ENCODE measurements around the gene BMPER.

The BMPER gene

GRCh38 chr7:33933611-33934281 lies 28.4 kb downstream of the BMPER start:
- TF ChIP-seq CSRNP3 (CRISPR knock-in tag; IDR thresholded peaks at IDR 0.05) = no peak
- no peak for TF ChIP-seq PPARA (CRISPR knock-in tag; IDR thresholded peaks at IDR 0.05; ENCODE audit: borderline replicate concordance)
- no peak for TF ChIP-seq ESRRG (CRISPR knock-in tag; IDR thresholded peaks at IDR 0.05)
- no peak for TF ChIP-seq TSHZ2 (CRISPR knock-in tag; IDR thresholded peaks at IDR 0.05)
- peak; percentile 68 for ATAC-seq

- no peak for TF ChIP-seq PPARA (CRISPR knock-in tag; IDR thresholded peaks at IDR 0.05; ENCODE audit: borderline replicate concordance)
- ATAC-seq = no peak
These were observed 29.1 kb downstream of the BMPER start for GRCh38 chr7:33934391-33934790.

GRCh38 chr7:33936503-33936902 lies 31.2 kb downstream of the BMPER start:
- no peak for ATAC-seq
- TF ChIP-seq TOX (CRISPR knock-in tag; IDR thresholded peaks at IDR 0.05; ENCODE audit: borderline replicate concordance) (no peak), RARB (CRISPR knock-in tag; IDR thresholded peaks at IDR 0.05) (no peak), ZNF70 (CRISPR knock-in tag; IDR thresholded peaks at IDR 0.05) (no peak), CSDC2 (CRISPR knock-in tag; IDR thresholded peaks at IDR 0.05) (no peak), ARNTL (CRISPR knock-in tag; IDR thresholded peaks at IDR 0.05; ENCODE audit: borderline replicate concordance, low read depth) (no peak), ZC3H10 (CRISPR knock-in tag; IDR thresholded peaks at IDR 0.05) (no peak), CSRNP3 (CRISPR knock-in tag; IDR thresholded peaks at IDR 0.05) (no peak), OSR1 (CRISPR knock-in tag; IDR thresholded peaks at IDR 0.05) (no peak), TCF4 (CRISPR knock-in tag; IDR thresholded peaks at IDR 0.05; ENCODE audit: borderline replicate concordance) (no peak), CREB5 (CRISPR knock-in tag; IDR thresholded peaks at IDR 0.05; ENCODE audit: low read depth) (no peak), SNAI2 (CRISPR knock-in tag; IDR thresholded peaks at IDR 0.05) (no peak), ISL1 (CRISPR knock-in tag; IDR thresholded peaks at IDR 0.05) (no peak), ZNF8 (CRISPR knock-in tag; IDR thresholded peaks at IDR 0.05) (no peak), PATZ1 (CRISPR knock-in tag; IDR thresholded peaks at IDR 0.05; ENCODE audit: borderline replicate concordance) (no peak), ZFP3 (CRISPR knock-in tag; IDR thresholded peaks at IDR 0.05) (no peak)

GRCh38 chr7:33937871-33938270 lies 32.5 kb downstream of the BMPER start:
- no peak for ATAC-seq
- TF ChIP-seq CSDC2 (CRISPR knock-in tag; IDR thresholded peaks at IDR 0.05) = no peak
- TF ChIP-seq ZNF8 (CRISPR knock-in tag; IDR thresholded peaks at IDR 0.05) = no peak
- TF ChIP-seq ZNF565 (CRISPR knock-in tag; conservative IDR thresholded peaks at IDR 0.05; ENCODE audit: low read depth) = no peak
- no peak for TF ChIP-seq GLIS3 (CRISPR knock-in tag; IDR thresholded peaks at IDR 0.05)
- no peak for TF ChIP-seq BACH2 (CRISPR knock-in tag; IDR thresholded peaks at IDR 0.05; ENCODE audit: borderline replicate concordance)

Measured in SK-N-SH treated with all-trans-retinoic acid at 6 μM for 48 hours (cell line).